K562 (cell line): ENCODE results near the gene BFSP1. TPM values are rescaled to one million over a fixed set of nuclear protein-coding genes. Genes with fewer than 3 reads are reported as not detected.

Experiments used
- ATAC-seq: fragments of 200-7000 bp; cut with Tn5 transposase; 3 replicates; pipeline ENCODE4 v1.9.1; 2020; ENCODE audit warnings: moderate library complexity
- BruUV-seq: library from RNA; stranded (reverse); fragments of 400-500 nt; replicated peaks from 2 replicates; lab custom pipeline; 2021; lab: Mats Ljungman, UMichigan
- CTCF ChIA-PET: fragments of 300-600 bp; formaldehyde crosslinking; extraction: SDS; loops from one replicate; lab custom pipeline; 2021; ENCODE audit warnings: low intra/inter-chr PET ratio; lab: Yijun Ruan, JAX
- POLR2A ChIA-PET: fragments of 300-600, 350-650 bp; sonication (Branson Sonifier 250); formaldehyde crosslinking; extraction: SDS; loops from one replicate; lab custom pipeline; 2021; ENCODE audit warnings: antibody characterized with exemption, inconsistent platforms; lab: Yijun Ruan, JAX
- DNase-seq, 4 experiments: peaks; one replicate each; pipeline versions ENCODE4 v3.0.0 to v3.0.0-alpha.2; 2011 to 2018; ENCODE audit warnings: low spot score in 3 of 4, mixed read lengths in 3 of 4; ENCODE audit errors: extremely low read depth in 1 of 4
- FAIRE-seq: peaks from 2 replicates; lab custom pipeline; 2011; peaks lifted over from hg19 to GRCh38; lab: Jason Lieb, UNC
- H2AFZ ChIP-seq: 2 replicates; pipeline ENCODE4 v1.6.0; 2011; ENCODE audit warnings: low read depth, low read length, control low read depth, inconsistent platforms
- H3K27ac ChIP-seq: fragments of 200-600 bp; 3 replicates; pipeline ENCODE4 v1.8.0; 2011; ENCODE audit warnings: low read depth, mild to moderate bottlenecking, control low read depth, inconsistent platforms, low read length, moderate library complexity, mixed read lengths; ENCODE audit errors: extremely low read depth
- H3K27me3 ChIP-seq, 2 experiments: fragments of 300-600 bp in 1 of 2; 2 replicates in 1 of 2; 3 replicates in 1 of 2; pipeline versions ENCODE4 v1.6.0 to v1.8.0; 2011; ENCODE audit warnings: inconsistent platforms in 2 of 2, low read length in 2 of 2, mild to moderate bottlenecking in 1 of 2, mixed read lengths in 1 of 2, moderate library complexity in 1 of 2; ENCODE audit not compliant: control insufficient read depth in 2 of 2, insufficient read depth in 2 of 2
- H3K36me3 ChIP-seq: fragments of 300-600 bp; 3 replicates; pipeline ENCODE4 v1.8.0; 2011; ENCODE audit warnings: mild to moderate bottlenecking, low read length, inconsistent platforms; ENCODE audit not compliant: control insufficient read depth, insufficient read depth
- H3K4me1 ChIP-seq, 2 experiments: fragments of 200-600 bp in 1 of 2; replicated peaks in 1 of 2; 2 replicates in 1 of 2; 3 replicates in 1 of 2; pipeline versions ENCODE4 v1.5.1 to v1.8.0; 2011; ENCODE audit warnings: inconsistent platforms in 2 of 2, low read length in 2 of 2, mild to moderate bottlenecking in 1 of 2, mixed read lengths in 1 of 2, moderate library complexity in 1 of 2; ENCODE audit not compliant: control insufficient read depth in 2 of 2, insufficient read depth in 2 of 2
- H3K4me2 ChIP-seq: 2 replicates; pipeline ENCODE4 v1.6.1; 2011; ENCODE audit warnings: low read length, control low read depth, inconsistent platforms, mixed read lengths; ENCODE audit not compliant: insufficient read depth
- H3K4me3 ChIP-seq: fragments of 200-600 bp; sonication (generic), shearing (Covaris generic); 2 replicates; pipeline ENCODE4 v1.5.1; 2016; ENCODE audit warnings: control low read depth, inconsistent platforms
- H3K79me2 ChIP-seq: fragments of 200-600 bp; 3 replicates; pipeline ENCODE4 v1.8.0; 2011; ENCODE audit warnings: low read length, inconsistent platforms; ENCODE audit not compliant: control insufficient read depth, insufficient read depth
- H3K9ac ChIP-seq, 2 experiments: 2 replicates each; pipeline versions ENCODE4 v1.6.0 to v1.6.1; 2011; ENCODE audit warnings: low read depth in 2 of 2, low read length in 2 of 2, control low read depth in 1 of 2, inconsistent platforms in 1 of 2, mild to moderate bottlenecking in 1 of 2, mixed read lengths in 1 of 2; ENCODE audit not compliant: insufficient read depth in 1 of 2
- H3K9me1 ChIP-seq: one replicate; pipeline ENCODE4 v1.6.0; 2011; ENCODE audit warnings: inconsistent platforms, mild to moderate bottlenecking, low read length, moderate library complexity; ENCODE audit not compliant: control insufficient read depth, insufficient read depth
- H3K9me3 ChIP-seq: replicated peaks from 2 replicates; pipeline ENCODE4 v1.5.1; 2011; ENCODE audit warnings: low read depth, low read length, inconsistent platforms; ENCODE audit not compliant: control insufficient read depth, insufficient read depth
- H4K20me1 ChIP-seq: replicated peaks from 2 replicates; pipeline ENCODE4 v1.6.1; 2011; ENCODE audit warnings: low read length, inconsistent platforms, mixed read lengths; ENCODE audit not compliant: control insufficient read depth, insufficient read depth
- C11orf30 ChIP-seq: fragments of 450-650 bp; IDR thresholded peaks from 2 replicates; pipeline ENCODE4 v1.6.1; 2016; ENCODE audit warnings: low read depth, mild to moderate bottlenecking
- CREM ChIP-seq: IDR thresholded peaks from 2 replicates; pipeline ENCODE4 v1.6.1; 2014; ENCODE audit warnings: antibody characterized with exemption, low read depth
- E2F3 ChIP-seq: fragments of 250-450 bp; sonication (Bioruptor Pico); IDR thresholded peaks from 2 replicates; pipeline ENCODE4 v1.4.0; 2020; ENCODE audit warnings: mild to moderate bottlenecking
- EWSR1 ChIP-seq: fragments of 450-650 bp; IDR thresholded peaks from 2 replicates; pipeline ENCODE4 v1.6.1; 2018; ENCODE audit warnings: borderline replicate concordance, mild to moderate bottlenecking, low read depth, moderate library complexity; ENCODE audit not compliant: partially characterized antibody
- EZH2 ChIP-seq: IDR thresholded peaks from 2 replicates; pipeline ENCODE4 v1.6.1; 2012; ENCODE audit warnings: low read depth, mild to moderate bottlenecking, inconsistent platforms, low read length, borderline replicate concordance
- GABPB2 ChIP-seq: fragments of 250-450 bp; sonication (Bioruptor Pico); conservative IDR thresholded peaks from 2 replicates; pipeline ENCODE4 v1.5.1; 2021; ENCODE audit warnings: mild to moderate bottlenecking
- KLF13 ChIP-seq: fragments of 450-650 bp; IDR thresholded peaks from 2 replicates; pipeline ENCODE4 v1.6.1; 2016; ENCODE audit warnings: missing genetic modification characterization, low read depth, mild to moderate bottlenecking, missing compliant biosample characterization, moderate library complexity, borderline replicate concordance
- LCOR ChIP-seq: sonication (generic); formaldehyde crosslinking; IDR thresholded peaks from 2 replicates; pipeline ENCODE4 v1.8.0; 2022; ENCODE audit warnings: mild to moderate bottlenecking, missing genetic modification reagents
- MCM7 ChIP-seq, 2 experiments: fragments of 450-650 bp; IDR thresholded peaks; 2 replicates each; pipeline ENCODE4 v1.6.1; 2016 to 2018
- NCOA4 ChIP-seq: fragments of 450-650 bp; IDR thresholded peaks from 2 replicates; pipeline ENCODE4 v1.6.1; 2018; ENCODE audit warnings: mild to moderate bottlenecking; ENCODE audit not compliant: partially characterized antibody
- OTX1 ChIP-seq: fragments of 450-650 bp; formaldehyde crosslinking; IDR thresholded peaks from 2 replicates; pipeline ENCODE4 v1.4.0; 2022; ENCODE audit warnings: mild to moderate bottlenecking
- POLR2G ChIP-seq: fragments of 200-400 bp; formaldehyde crosslinking; IDR thresholded peaks from 2 replicates; pipeline ENCODE4 v1.6.1; 2017; ENCODE audit warnings: low read depth, mild to moderate bottlenecking, antibody characterized with exemption, low read length, moderate library complexity
- PRMT5 ChIP-seq: sonication (generic); formaldehyde crosslinking; IDR thresholded peaks from 2 replicates; pipeline ENCODE4 v1.5.0; 2020; ENCODE audit warnings: missing genetic modification reagents
- RBM14 ChIP-seq: fragments of 200-400 bp; formaldehyde crosslinking; IDR thresholded peaks from 2 replicates; pipeline ENCODE4 v1.6.1; 2018; ENCODE audit warnings: low read depth, mild to moderate bottlenecking, low read length, moderate library complexity, borderline replicate concordance; ENCODE audit not compliant: insufficient read depth
- ZFP30 ChIP-seq: fragments of 250-450 bp; sonication (Bioruptor Pico); IDR thresholded peaks from 2 replicates; pipeline ENCODE4 v1.8.0; 2022; ENCODE audit warnings: moderate library complexity, mild to moderate bottlenecking, inconsistent platforms, borderline replicate concordance
- ZNF354B ChIP-seq: fragments of 250-450 bp; sonication (Bioruptor Pico); IDR thresholded peaks from 2 replicates; pipeline ENCODE4 v1.4.0; 2020
- WGBS: fragments of 100-300 bp; shearing (Covaris generic); methylation state at CpG from one replicate; pipeline ENCODE4 v1.1.6; 2016; ENCODE audit warnings: low coverage, mixed read lengths; ENCODE audit not compliant: insufficient coverage; ENCODE audit errors: missing lambda C conversion rate; 5-methylcytosine and 5-hydroxymethylcytosine counted together
- in situ Hi-C: fragments of 300-500 bp; cut with MboI; formaldehyde crosslinking; loops from 4 replicates; pipeline ENCODE4 v1.15.0; 2018; ENCODE audit warnings: inconsistent platforms, mixed read lengths
- intact Hi-C: fragments of 100-400 bp; cut with micrococcal nuclease; formaldehyde crosslinking; loops from 2 replicates; pipeline ENCODE4 v1.14.2; 2022
- polyA plus RNA-seq, 8 experiments: library from polyadenylated mRNA; depleted of rRNA in 4 of 8; stranded (reverse) in 5 of 8; unstranded in 3 of 8; fragments of >200 nt; fragmentation: Nextera tagmentation in 2 of 8; fragmentation: Illumina TruSeq in 1 of 8; extraction: Ambion mirVana in 2 of 8; extraction: Trizol in 1 of 8; gene quantifications; 2 replicates each; pipeline versions ENCODE4 v1.2.1 to v1.2.3, GENCODE V29; 2011 to 2014; ENCODE audit warnings: inconsistent platforms in 1 of 8, missing spikeins in 1 of 8
- total RNA-seq, 7 experiments: library from RNA; depleted of rRNA in 6 of 7; stranded (reverse); fragments of >200 nt in 6 of 7; fragmentation: Illumina TruSeq in 2 of 7; extraction: Trizol in 2 of 7; gene quantifications; 2 replicates each; pipeline versions ENCODE4 v1.2.1 to v1.2.3, GENCODE V29; 2011 to 2021; ENCODE audit warnings: low replicate concordance in 1 of 7
- TF ChIP-seq, protein P1 (sequence below), 2 experiments: IDR thresholded peaks; 2 replicates each; pipeline ENCODE4 v1.6.1; 2011; ENCODE audit warnings: borderline replicate concordance in 1 of 2, control low read depth in 1 of 2, low read depth in 1 of 2, low read length in 1 of 2, mild to moderate bottlenecking in 1 of 2, mixed read lengths in 1 of 2, moderate library complexity in 1 of 2; ENCODE audit not compliant: insufficient read depth in 1 of 2, insufficient read length in 1 of 2, poor library complexity in 1 of 2, severe bottlenecking in 1 of 2; ENCODE audit errors: extremely low read depth in 1 of 2
- TF ChIP-seq, protein P2 (sequence below): sonication (generic); formaldehyde crosslinking; IDR thresholded peaks from 2 replicates; pipeline ENCODE4 v1.8.1; 2023; ENCODE audit warnings: mild to moderate bottlenecking, missing genetic modification reagents

Gene BFSP1
- total and polyA plus RNA-seq, 9 of the 15 experiments (the other 6 are each of a cell fraction or from before 2014, with no cell fraction given), result 0.09 to 0.86 (median 0.40) TPM

DNA sequence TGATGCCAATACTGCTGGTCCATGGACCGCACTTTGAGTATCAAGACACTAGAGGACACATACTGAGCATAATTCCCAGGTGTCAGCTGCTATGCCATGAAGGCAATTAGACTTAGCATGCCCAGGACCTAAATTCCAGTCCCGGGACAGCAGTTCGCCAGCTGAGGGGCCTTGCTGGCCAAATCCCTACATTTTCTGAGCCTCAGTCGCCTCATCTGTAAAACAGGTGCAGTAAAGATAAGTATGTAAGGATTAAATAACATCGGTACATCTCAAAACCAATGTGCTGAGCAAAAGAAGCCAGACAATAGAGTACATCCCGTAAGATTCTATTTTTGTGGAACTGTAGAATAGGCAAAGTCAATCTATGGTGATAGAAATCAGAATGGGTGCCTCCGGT is 1.0 kb downstream of the BFSP1 start:
- no peak overlapping the region for H3K9ac ChIP-seq
- no peak overlapping the region for H3K4me2 ChIP-seq
- no peak overlapping the region for H2AFZ ChIP-seq
- H3K27ac ChIP-seq, result no peak overlapping the region
- intact Hi-C loops, result loop anchor here (10.0 kb wide), 2 partner anchors 365 to 465 kb away; no protein-coding TSS in a partner anchor
- POLR2A ChIA-PET, result no interaction called here
- no peaks in the 10 kb centered on the region for H3K79me2 ChIP-seq
- no peak for FAIRE-seq
- 0 out of 5 replicates have a peak, but pooled peaks cover 0 to 5% of the 10 kb centered on the region in 2 experiments for H3K4me1 ChIP-seq
- CTCF ChIA-PET, result no interaction called here
- BruUV-seq, result no TSS peak
- no peak for DNase-seq
- in situ Hi-C loops, result no loop called here
- 12% methylated on average over 7 of the region's 7 CpGs for WGBS
- no peaks in the 10 kb centered on the region for H3K9me3 ChIP-seq
- H3K4me3 ChIP-seq, result no peak overlapping the region
- no peaks in the 10 kb centered on the region for H3K36me3 ChIP-seq
- TF ChIP-seq GABPB2 (CRISPR knock-in tag), result no peak
- TF ChIP-seq C11orf30, result no peak
- TF ChIP-seq ZNF354B, result no peak
- no peak for TF ChIP-seq CREM
- no peak for TF ChIP-seq EZH2
- TF ChIP-seq LCOR (CRISPR knock-in tag), result no peak
- no peak for TF ChIP-seq PRMT5 (CRISPR knock-in tag)
- no peak for TF ChIP-seq RBM14
- TF ChIP-seq, protein P1, sequence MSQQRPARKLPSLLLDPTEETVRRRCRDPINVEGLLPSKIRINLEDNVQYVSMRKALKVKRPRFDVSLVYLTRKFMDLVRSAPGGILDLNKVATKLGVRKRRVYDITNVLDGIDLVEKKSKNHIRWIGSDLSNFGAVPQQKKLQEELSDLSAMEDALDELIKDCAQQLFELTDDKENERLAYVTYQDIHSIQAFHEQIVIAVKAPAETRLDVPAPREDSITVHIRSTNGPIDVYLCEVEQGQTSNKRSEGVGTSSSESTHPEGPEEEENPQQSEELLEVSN (IDR thresholded peaks at IDR 0.05; ENCODE audit: borderline replicate concordance in 1 of 2, extremely low read depth in 1 of 2, insufficient read depth in 1 of 2, insufficient read length in 1 of 2, low read depth in 1 of 2, low read length in 1 of 2, poor library complexity in 1 of 2, severe bottlenecking in 1 of 2), result no peak
- TF ChIP-seq MCM7 (IDR thresholded peaks at IDR 0.05), result no peak
- no peak for TF ChIP-seq OTX1 (CRISPR knock-in tag)
- TF ChIP-seq ZFP30 (CRISPR knock-in tag), result no peak
- TF ChIP-seq NCOA4, result no peak
- no peak for TF ChIP-seq POLR2G
- no peak for TF ChIP-seq KLF13 (tag)
- no peak for TF ChIP-seq E2F3
- TF ChIP-seq EWSR1, result no peak
- TF ChIP-seq, protein P2, sequence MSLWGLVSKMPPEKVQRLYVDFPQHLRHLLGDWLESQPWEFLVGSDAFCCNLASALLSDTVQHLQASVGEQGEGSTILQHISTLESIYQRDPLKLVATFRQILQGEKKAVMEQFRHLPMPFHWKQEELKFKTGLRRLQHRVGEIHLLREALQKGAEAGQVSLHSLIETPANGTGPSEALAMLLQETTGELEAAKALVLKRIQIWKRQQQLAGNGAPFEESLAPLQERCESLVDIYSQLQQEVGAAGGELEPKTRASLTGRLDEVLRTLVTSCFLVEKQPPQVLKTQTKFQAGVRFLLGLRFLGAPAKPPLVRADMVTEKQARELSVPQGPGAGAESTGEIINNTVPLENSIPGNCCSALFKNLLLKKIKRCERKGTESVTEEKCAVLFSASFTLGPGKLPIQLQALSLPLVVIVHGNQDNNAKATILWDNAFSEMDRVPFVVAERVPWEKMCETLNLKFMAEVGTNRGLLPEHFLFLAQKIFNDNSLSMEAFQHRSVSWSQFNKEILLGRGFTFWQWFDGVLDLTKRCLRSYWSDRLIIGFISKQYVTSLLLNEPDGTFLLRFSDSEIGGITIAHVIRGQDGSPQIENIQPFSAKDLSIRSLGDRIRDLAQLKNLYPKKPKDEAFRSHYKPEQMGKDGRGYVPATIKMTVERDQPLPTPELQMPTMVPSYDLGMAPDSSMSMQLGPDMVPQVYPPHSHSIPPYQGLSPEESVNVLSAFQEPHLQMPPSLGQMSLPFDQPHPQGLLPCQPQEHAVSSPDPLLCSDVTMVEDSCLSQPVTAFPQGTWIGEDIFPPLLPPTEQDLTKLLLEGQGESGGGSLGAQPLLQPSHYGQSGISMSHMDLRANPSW, result no peak
- peaks cover 0 to 5% of the 10 kb centered on the region in 2 experiments; a peak in 2 of 5 replicates for H3K27me3 ChIP-seq
- no peak for ATAC-seq
- no peaks in the 10 kb centered on the region for H4K20me1 ChIP-seq
- no peaks in the 10 kb centered on the region for H3K9me1 ChIP-seq
